Measurements from ENCODE around the gene PIEZO2. TPM values are rescaled to one million over a fixed set of nuclear protein-coding genes. Genes with fewer than 3 reads are reported as not detected.

The PIEZO2 gene
- total RNA-seq, 1 donor from 2014 or later, result 5.3 TPM

DNA sequence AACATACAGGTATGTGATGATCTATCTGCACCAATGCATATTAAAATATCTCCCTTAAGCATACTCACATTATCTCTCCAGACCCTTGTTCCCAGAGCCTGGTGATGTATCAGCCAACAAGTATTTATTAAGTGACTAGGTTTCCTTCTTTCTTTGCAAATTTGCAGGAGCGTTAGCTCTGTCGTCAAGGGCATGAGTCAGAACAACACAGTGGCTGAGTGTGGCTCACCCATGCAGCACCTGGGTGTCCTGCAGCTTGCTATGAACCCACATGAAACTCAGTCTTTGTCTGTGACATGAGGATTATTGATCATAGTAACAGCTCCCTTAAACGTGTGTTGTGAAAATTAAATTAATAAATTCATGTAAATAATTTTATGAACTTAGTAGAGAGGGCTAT, 96.6 kb downstream of the PIEZO2 start:
- no peak overlapping the region for H3K4me2 ChIP-seq (ENCODE audit: low read length)
- no peaks in the 10 kb centered on the region for H3K36me3 Mint-ChIP-seq (ENCODE audit: low read depth, unreplicated experiment)
- no peak for TF ChIP-seq EZH2 (IDR thresholded peaks at IDR 0.05; ENCODE audit: insufficient read depth, low read length)
- no peak overlapping the region for H3K9ac ChIP-seq (ENCODE audit: low read length)
- H3K4me1 Mint-ChIP-seq (ENCODE audit: low read depth, unreplicated experiment), result peaks cover 16% of the 10 kb centered on the region
- H3K79me2 ChIP-seq (ENCODE audit: insufficient read depth, low read length), result no peaks in the 10 kb centered on the region
- no peak overlapping the region for H3K4me3 Mint-ChIP-seq (ENCODE audit: unreplicated experiment)
- no peaks in the 10 kb centered on the region for H3K27me3 ChIP-seq (ENCODE audit: insufficient read depth, low read length)
- no peak overlapping the region for H3K27ac Mint-ChIP-seq (ENCODE audit: unreplicated experiment)
- no peaks in the 10 kb centered on the region for H3K9me3 Mint-ChIP-seq (ENCODE audit: unreplicated experiment)
- H2AFZ ChIP-seq (ENCODE audit: low read depth, low read length), result no peak overlapping the region
- H3K27ac ChIP-seq (ENCODE audit: low read depth, low read length), result no peak overlapping the region
- H4K20me1 ChIP-seq (ENCODE audit: insufficient read depth, low read length), result no peaks in the 10 kb centered on the region
- H3K4me1 ChIP-seq (ENCODE audit: insufficient read depth, low read length), result no peaks in the 10 kb centered on the region
- peaks cover 1% of the 10 kb centered on the region for H3K27me3 Mint-ChIP-seq (ENCODE audit: low read depth, unreplicated experiment)
- FAIRE-seq, result no peak
- DNase-seq (ENCODE audit: low read depth), result peak; percentile 34
- H3K4me3 ChIP-seq (ENCODE audit: insufficient read depth, low read depth, low read length), result no peak overlapping the region
- H3K36me3 ChIP-seq (ENCODE audit: insufficient read depth, low read length), result no peaks in the 10 kb centered on the region
- H3K9me3 ChIP-seq (ENCODE audit: insufficient read depth, low read depth, low read length), result no peaks in the 10 kb centered on the region

DNA sequence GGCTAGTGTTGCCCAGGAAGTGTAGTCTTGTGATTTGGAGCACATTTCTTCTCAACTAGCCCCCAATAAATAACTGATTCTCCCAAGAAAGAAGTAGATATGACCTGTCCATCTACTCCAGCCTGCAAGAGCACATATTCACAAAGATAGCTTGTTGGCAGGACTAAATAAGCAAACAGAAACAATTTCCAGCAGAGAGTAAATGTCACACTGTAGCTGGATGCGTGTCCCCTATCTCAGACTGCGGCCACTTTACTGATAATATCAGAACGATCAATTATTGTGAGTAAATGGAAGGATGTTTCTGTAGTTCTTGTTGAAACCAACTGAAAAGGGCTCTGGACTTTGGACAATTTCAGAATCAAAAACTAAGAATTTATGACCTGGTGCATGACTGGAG, 97.9 kb downstream of the PIEZO2 start:
- no peak for TF ChIP-seq EZH2 (IDR thresholded peaks at IDR 0.05; ENCODE audit: insufficient read depth, low read length)
- TF ChIP-seq, protein P1, sequence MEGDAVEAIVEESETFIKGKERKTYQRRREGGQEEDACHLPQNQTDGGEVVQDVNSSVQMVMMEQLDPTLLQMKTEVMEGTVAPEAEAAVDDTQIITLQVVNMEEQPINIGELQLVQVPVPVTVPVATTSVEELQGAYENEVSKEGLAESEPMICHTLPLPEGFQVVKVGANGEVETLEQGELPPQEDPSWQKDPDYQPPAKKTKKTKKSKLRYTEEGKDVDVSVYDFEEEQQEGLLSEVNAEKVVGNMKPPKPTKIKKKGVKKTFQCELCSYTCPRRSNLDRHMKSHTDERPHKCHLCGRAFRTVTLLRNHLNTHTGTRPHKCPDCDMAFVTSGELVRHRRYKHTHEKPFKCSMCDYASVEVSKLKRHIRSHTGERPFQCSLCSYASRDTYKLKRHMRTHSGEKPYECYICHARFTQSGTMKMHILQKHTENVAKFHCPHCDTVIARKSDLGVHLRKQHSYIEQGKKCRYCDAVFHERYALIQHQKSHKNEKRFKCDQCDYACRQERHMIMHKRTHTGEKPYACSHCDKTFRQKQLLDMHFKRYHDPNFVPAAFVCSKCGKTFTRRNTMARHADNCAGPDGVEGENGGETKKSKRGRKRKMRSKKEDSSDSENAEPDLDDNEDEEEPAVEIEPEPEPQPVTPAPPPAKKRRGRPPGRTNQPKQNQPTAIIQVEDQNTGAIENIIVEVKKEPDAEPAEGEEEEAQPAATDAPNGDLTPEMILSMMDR (IDR thresholded peaks at IDR 0.05; ENCODE audit: insufficient read depth, low read depth, low read length), result no peak
- no peaks in the 10 kb centered on the region for H3K79me2 ChIP-seq (ENCODE audit: insufficient read depth, low read length)
- peaks cover 10% of the 10 kb centered on the region for H3K4me1 ChIP-seq (ENCODE audit: insufficient read depth, low read length)
- H3K4me1 Mint-ChIP-seq (ENCODE audit: low read depth, unreplicated experiment), result peaks cover 28% of the 10 kb centered on the region
- no peaks in the 10 kb centered on the region for H3K9me3 ChIP-seq (ENCODE audit: insufficient read depth, low read depth, low read length)
- peak overlapping the region; percentile 1 for H3K27ac Mint-ChIP-seq (ENCODE audit: unreplicated experiment)
- no peaks in the 10 kb centered on the region for H3K36me3 Mint-ChIP-seq (ENCODE audit: low read depth, unreplicated experiment)
- FAIRE-seq (no peak), DNase-seq (ENCODE audit: low read depth) (no peak)
- no peaks in the 10 kb centered on the region for H3K9me3 Mint-ChIP-seq (ENCODE audit: unreplicated experiment)
- no peak overlapping the region for H3K4me2 ChIP-seq (ENCODE audit: low read length)
- H3K27me3 Mint-ChIP-seq (ENCODE audit: low read depth, unreplicated experiment), result peaks cover 1% of the 10 kb centered on the region
- no peaks in the 10 kb centered on the region for H3K36me3 ChIP-seq (ENCODE audit: insufficient read depth, low read length)
- H3K4me3 ChIP-seq (ENCODE audit: insufficient read depth, low read depth, low read length), result no peak overlapping the region
- H2AFZ ChIP-seq (ENCODE audit: low read depth, low read length), result no peak overlapping the region
- H3K4me3 Mint-ChIP-seq (ENCODE audit: unreplicated experiment), result no peak overlapping the region
- H4K20me1 ChIP-seq (ENCODE audit: insufficient read depth, low read length), result no peaks in the 10 kb centered on the region
- no peaks in the 10 kb centered on the region for H3K27me3 ChIP-seq (ENCODE audit: insufficient read depth, low read length)
- no peak overlapping the region for H3K9ac ChIP-seq (ENCODE audit: low read length)
- H3K27ac ChIP-seq (ENCODE audit: low read depth, low read length), result no peak overlapping the region

DNA sequence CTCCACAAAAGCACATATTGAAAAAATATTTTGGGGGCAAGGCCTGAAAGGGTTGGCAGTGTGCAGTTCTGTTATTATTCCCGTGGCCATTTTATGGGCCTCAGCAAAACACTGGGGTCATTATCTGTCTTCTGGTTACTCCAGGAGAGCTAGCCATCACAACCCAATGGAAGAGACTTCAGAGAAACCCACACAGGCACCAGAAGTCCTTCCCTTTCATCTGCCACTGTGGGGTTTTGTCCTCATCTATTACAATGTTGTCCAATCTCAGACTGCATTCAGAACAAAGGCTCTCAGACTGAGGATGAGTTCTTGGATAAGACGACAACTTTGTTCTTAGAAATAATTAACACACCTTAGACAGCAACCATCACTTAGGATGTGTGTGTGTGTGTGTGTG, 98.4 kb downstream of the PIEZO2 start:
- Mint-ChIP-seq H3K27me3 (ENCODE audit: low read depth, unreplicated experiment) (no peaks in the 10 kb centered on the region), H3K27ac (ENCODE audit: unreplicated experiment) (no peak overlapping the region), H3K36me3 (ENCODE audit: low read depth, unreplicated experiment) (no peaks in the 10 kb centered on the region), H3K9me3 (ENCODE audit: unreplicated experiment) (no peaks in the 10 kb centered on the region), H3K4me1 (ENCODE audit: low read depth, unreplicated experiment) (peaks cover 33% of the 10 kb centered on the region), H3K4me3 (ENCODE audit: unreplicated experiment) (no peak overlapping the region)
- Histone ChIP-seq H3K4me1 (ENCODE audit: insufficient read depth, low read length) (peaks cover 10% of the 10 kb centered on the region), H3K79me2 (ENCODE audit: insufficient read depth, low read length) (no peaks in the 10 kb centered on the region), H3K27ac (ENCODE audit: low read depth, low read length) (no peak overlapping the region), H3K9me3 (ENCODE audit: insufficient read depth, low read depth, low read length) (no peaks in the 10 kb centered on the region), H3K36me3 (ENCODE audit: insufficient read depth, low read length) (no peaks in the 10 kb centered on the region), H2AFZ (ENCODE audit: low read depth, low read length) (no peak overlapping the region), H3K4me3 (ENCODE audit: insufficient read depth, low read depth, low read length) (no peak overlapping the region), H3K9ac (ENCODE audit: low read length) (no peak overlapping the region), H3K4me2 (ENCODE audit: low read length) (no peak overlapping the region), H4K20me1 (ENCODE audit: insufficient read depth, low read length) (no peaks in the 10 kb centered on the region), H3K27me3 (ENCODE audit: insufficient read depth, low read length) (no peaks in the 10 kb centered on the region)
- no peak for FAIRE-seq
- TF ChIP-seq EZH2 (IDR thresholded peaks at IDR 0.05; ENCODE audit: insufficient read depth, low read length), result no peak
- TF ChIP-seq, protein P1 (IDR thresholded peaks at IDR 0.05; ENCODE audit: insufficient read depth, low read depth, low read length), result no peak
- no peak for DNase-seq (ENCODE audit: low read depth)
